A549 (cell line): ENCODE data around the gene SETBP1. TPM values are rescaled to one million over a fixed set of nuclear protein-coding genes. Genes with fewer than 3 reads are reported as not detected.

Experiments used
- ATAC-seq, 2 experiments: fragments of 200-7000 bp in 1 of 2; fragments of >200 bp in 1 of 2; cut with Nextera tagmentation in 1 of 2; cut with Tn5 transposase in 1 of 2; 3 replicates each; pipeline versions ENCODE4 v1.8.0 to v1.9.1; 2018 to 2020; ENCODE audit warnings: mild to moderate bottlenecking in 1 of 2, moderate library complexity in 1 of 2
- CTCF ChIA-PET: fragments of 300-600 bp; sonication (Branson Sonifier 250); formaldehyde crosslinking; extraction: SDS; loops from one replicate; lab custom pipeline; 2021; ENCODE audit warnings: antibody characterized with exemption, inconsistent platforms; lab: Yijun Ruan, JAX
- POLR2A ChIA-PET: fragments of 350-600 bp; formaldehyde crosslinking; extraction: SDS; loops from one replicate; lab custom pipeline; 2021; ENCODE audit warnings: antibody characterized with exemption, inconsistent platforms; lab: Yijun Ruan, JAX
- DNase-seq, 2 experiments: peaks; one replicate each; pipeline versions ENCODE4 v3.0.0 to v3.0.0-alpha.2; 2011 to 2016; ENCODE audit warnings: low read depth in 1 of 2, low spot score in 1 of 2
- FAIRE-seq: peaks from 2 replicates; lab custom pipeline; 2011; peaks lifted over from hg19 to GRCh38; lab: Jason Lieb, UNC
- H3K27ac ChIP-seq, 2 experiments: fragments of >200 bp; sonication (Bioruptor Twin); formaldehyde crosslinking; 3 replicates each; pipeline ENCODE4 v1.5.1; 2016 to 2017
- H3K4me1 ChIP-seq: fragments of >200 bp; sonication (Bioruptor Twin); formaldehyde crosslinking; 3 replicates; pipeline ENCODE4 v1.6.1; 2016
- H3K4me2 ChIP-seq: fragments of >200 bp; sonication (Bioruptor Twin); formaldehyde crosslinking; 3 replicates; pipeline ENCODE4 v1.6.1; 2016
- H3K4me3 ChIP-seq: fragments of >200 bp; sonication (Bioruptor Twin); formaldehyde crosslinking; 3 replicates; pipeline ENCODE4 v1.5.1; 2016
- H3K9me3 ChIP-seq: fragments of >200 bp; sonication (Bioruptor Twin); formaldehyde crosslinking; 3 replicates; pipeline ENCODE4 v1.6.1; 2016
- ATOH8 ChIP-seq: fragments of 250-450 bp; sonication (Bioruptor Pico); IDR thresholded peaks from 2 replicates; pipeline ENCODE4 v1.5.0; 2020; ENCODE audit warnings: low read depth, mild to moderate bottlenecking, moderate library complexity
- BCL3 ChIP-seq: fragments of >200 bp; sonication (Bioruptor Twin); formaldehyde crosslinking; IDR thresholded peaks from 3 replicates; pipeline ENCODE4 v1.6.1; 2016
- CTCF ChIP-seq: fragments of >200 bp; sonication (Bioruptor Twin); formaldehyde crosslinking; IDR thresholded peaks from 3 replicates; pipeline ENCODE4 v1.5.1; 2016
- EHF ChIP-seq: fragments of 250-450 bp; sonication (Bioruptor Pico); IDR thresholded peaks from 2 replicates; pipeline ENCODE4 v1.5.0; 2020; ENCODE audit warnings: mild to moderate bottlenecking
- EP300 ChIP-seq, 2 experiments: fragments of >200 bp; sonication (Bioruptor Twin); formaldehyde crosslinking; IDR thresholded peaks; 2 replicates in 1 of 2; 3 replicates in 1 of 2; pipeline ENCODE4 v1.6.1; 2016 to 2017
- ESRRA ChIP-seq: fragments of 150-350 bp; IDR thresholded peaks from 2 replicates; pipeline ENCODE4 v1.6.1; 2014; ENCODE audit warnings: mild to moderate bottlenecking, low read length, borderline replicate concordance
- FOXS1 ChIP-seq: fragments of 250-450 bp; sonication (Bioruptor Pico); IDR thresholded peaks from 2 replicates; pipeline ENCODE4 v1.5.0; 2020; ENCODE audit warnings: mild to moderate bottlenecking, moderate library complexity
- HMGXB4 ChIP-seq: fragments of 250-450 bp; sonication (Bioruptor Pico); IDR thresholded peaks from 2 replicates; pipeline ENCODE4 v1.5.0; 2021; ENCODE audit warnings: mild to moderate bottlenecking, moderate library complexity, borderline replicate concordance
- HOXA7 ChIP-seq: fragments of 250-450 bp; sonication (Bioruptor Pico); IDR thresholded peaks from 2 replicates; pipeline ENCODE4 v1.5.0; 2020; ENCODE audit warnings: mild to moderate bottlenecking, moderate library complexity
- PHF8 ChIP-seq: fragments of 200-600 bp; sonication (generic); IDR thresholded peaks from 2 replicates; pipeline ENCODE4 v1.6.1; 2016; ENCODE audit warnings: low read depth, mild to moderate bottlenecking, antibody characterized with exemption, moderate library complexity, borderline replicate concordance
- POLR2AphosphoS2 ChIP-seq: conservative IDR thresholded peaks from 2 replicates; pipeline ENCODE4 v1.6.1; 2012; ENCODE audit warnings: low read length, improper control_type of control experiment, inconsistent platforms
- RCOR1 ChIP-seq: fragments of 150-350 bp; IDR thresholded peaks from 2 replicates; pipeline ENCODE4 v1.6.1; 2014; ENCODE audit warnings: antibody characterized with exemption, low read length, low read depth
- REST ChIP-seq: fragments of 200-600 bp; sonication (generic); IDR thresholded peaks from 2 replicates; pipeline ENCODE4 v1.6.1; 2016; ENCODE audit warnings: antibody characterized with exemption, mild to moderate bottlenecking, moderate library complexity
- RFX5 ChIP-seq: fragments of 450-650 bp; IDR thresholded peaks from 2 replicates; pipeline ENCODE4 v1.7.1; 2014; ENCODE audit warnings: antibody characterized with exemption, mild to moderate bottlenecking, moderate library complexity
- SREBF2 ChIP-seq: fragments of 450-650 bp; IDR thresholded peaks from 2 replicates; pipeline ENCODE4 v1.6.1; 2014; ENCODE audit warnings: mild to moderate bottlenecking, moderate library complexity
- ZFP36 ChIP-seq: fragments of 450-650 bp; IDR thresholded peaks from 2 replicates; pipeline ENCODE4 v1.6.1; 2014; ENCODE audit warnings: borderline replicate concordance; ENCODE audit not compliant: partially characterized antibody
- WGBS: methylation state at CpG from one replicate; pipeline ENCODE4 v1.1.6; 2017; ENCODE audit errors: missing lambda C conversion rate; 5-methylcytosine and 5-hydroxymethylcytosine counted together
- polyA plus RNA-seq, 4 experiments: library from polyadenylated mRNA; depleted of rRNA in 3 of 4; stranded (reverse); fragments of >200 nt; fragmentation: RNase III in 1 of 4; extraction: RNeasy Plus Mini Kit Qiagen cat#74134 plus additional on column Dnase treatment in 1 of 4; gene quantifications; 2 replicates in 3 of 4; 3 replicates in 1 of 4; pipeline ENCODE4 v1.2.3, GENCODE V29; 2011 to 2017

SETBP1 gene
- polyA plus RNA-seq, 2 of the 4 experiments (the other 2 are of a cell fraction) = 0.50 to 1.9 TPM

- DNase-seq = no peak
- Histone ChIP-seq H3K27ac (no peak overlapping the region), H3K4me2 (no peak overlapping the region), H3K4me3 (no peak overlapping the region), H3K4me1 (no peaks in the 10 kb centered on the region)
- no peak for TF ChIP-seq HMGXB4 (CRISPR knock-in tag)
- no peak for TF ChIP-seq RFX5
- TF ChIP-seq FOXS1 (CRISPR knock-in tag) = no peak
- TF ChIP-seq EHF = no peak
- TF ChIP-seq ATOH8 (CRISPR knock-in tag) = no peak
- no peak for TF ChIP-seq EP300 (IDR thresholded peaks at IDR 0.05)
- TF ChIP-seq POLR2AphosphoS2 = no peak
- no peak for TF ChIP-seq PHF8
- no peak for TF ChIP-seq HOXA7 (CRISPR knock-in tag)
- no peak for TF ChIP-seq CTCF
- TF ChIP-seq ZFP36 = no peak
- TF ChIP-seq, all 56 proteins: peak for 0
- H3K9me3 ChIP-seq = no peaks in the 10 kb centered on the region
- 90% methylated on average over 1 of the region's 1 CpG for WGBS
- FAIRE-seq (no peak), ATAC-seq (no peak)
- POLR2A ChIA-PET = no interaction called here
- CTCF ChIA-PET = no interaction called here
Observed at GRCh38 chr18:44793685-44794084, 113.0 kb downstream of the SETBP1 start.

- CTCF ChIA-PET = no interaction called here
- DNase-seq = no peak
- WGBS = 70% methylated on average over 4 of the region's 4 CpGs
Observed at GRCh38 chr18:44795241-44795640, 114.6 kb downstream of the SETBP1 start.

More at GRCh38 chr18:44795241-44795640, 114.6 kb downstream of the SETBP1 start:
- no peaks in the 10 kb centered on the region for H3K4me1 ChIP-seq
- ATAC-seq = no peak
- H3K4me3 ChIP-seq = no peak overlapping the region
- FAIRE-seq = no peak
- POLR2A ChIA-PET = no interaction called here
- H3K9me3 ChIP-seq = no peaks in the 10 kb centered on the region
- H3K4me2 ChIP-seq = no peak overlapping the region
- TF ChIP-seq REST = no peak
- no peak for TF ChIP-seq PHF8
- TF ChIP-seq ESRRA = no peak
- no peak for TF ChIP-seq BCL3
- no peak for TF ChIP-seq FOXS1 (CRISPR knock-in tag)
- TF ChIP-seq SREBF2 = no peak
- TF ChIP-seq RCOR1 = no peak
- H3K27ac ChIP-seq = no peak overlapping the region
